Measurements from ENCODE around the gene QPRT.

QPRT gene

GRCh38 chr16:29656688-29657523, 22.1 kb upstream of the QPRT start:
- DNase-seq, result no peak
- H2AFZ ChIP-seq (ENCODE audit: low read length), result no peak overlapping the region

GRCh38 chr16:29658705-29659104, 20.3 kb upstream of the QPRT start:
- Histone ChIP-seq H3K4me1 (ENCODE audit: low read length) (peaks cover 16% of the 10 kb centered on the region; the same call in 1 of the 2 replicates), H4K20me1 (ENCODE audit: insufficient read depth, low read length) (no peaks in the 10 kb centered on the region), H3K4me2 (ENCODE audit: low read depth, low read length) (no peak overlapping the region), H3K4me3 (ENCODE audit: low read length) (no peak overlapping the region), H3K27me3 (replicated peaks; ENCODE audit: insufficient read depth, low read length) (no peaks in the 10 kb centered on the region), H3F3A (ENCODE audit: insufficient read depth, low read length) (peaks cover 5% of the 10 kb centered on the region; the same call in 1 of the 2 replicates), H3K9me3 (replicated peaks; ENCODE audit: insufficient read depth, low read length) (no peaks in the 10 kb centered on the region), H3K9me2 (replicated peaks; ENCODE audit: insufficient read depth, low read length) (no peaks in the 10 kb centered on the region), H3K27ac (ENCODE audit: low read length) (no peak overlapping the region), H3K9ac (ENCODE audit: low read length) (no peak overlapping the region), H3K79me2 (ENCODE audit: low read length) (no peaks in the 10 kb centered on the region), H3K36me3 (replicated peaks; ENCODE audit: insufficient read depth, low read length) (no peaks in the 10 kb centered on the region), H2AFZ (ENCODE audit: low read length) (no peak overlapping the region)
- no peak for DNase-seq
- TF ChIP-seq EZH2 (optimal IDR thresholded peaks at IDR 0.05; ENCODE audit: low read depth, low read length) (no peak), CTCF (IDR thresholded peaks at IDR 0.05; ENCODE audit: low read length) (no peak), EZH2phosphoT487 (IDR thresholded peaks at IDR 0.05; ENCODE audit: low read length) (no peak)

More at GRCh38 chr16:29656688-29657523, 22.1 kb upstream of the QPRT start:
- Histone ChIP-seq H3K9me3 (replicated peaks; ENCODE audit: insufficient read depth, low read length) (no peaks in the 10 kb centered on the region), H3K4me2 (ENCODE audit: low read depth, low read length) (no peak overlapping the region), H3K4me1 (ENCODE audit: low read length) (peaks cover 7% of the 10 kb centered on the region; the same call in 1 of the 2 replicates), H3K36me3 (replicated peaks; ENCODE audit: insufficient read depth, low read length) (no peaks in the 10 kb centered on the region), H3K9me2 (replicated peaks; ENCODE audit: insufficient read depth, low read length) (no peaks in the 10 kb centered on the region), H3K79me2 (ENCODE audit: low read length) (no peaks in the 10 kb centered on the region), H3K27me3 (replicated peaks; ENCODE audit: insufficient read depth, low read length) (no peaks in the 10 kb centered on the region), H3F3A (ENCODE audit: insufficient read depth, low read length) (peaks cover 4% of the 10 kb centered on the region; the same call in 1 of the 2 replicates), H4K20me1 (ENCODE audit: insufficient read depth, low read length) (no peaks in the 10 kb centered on the region), H3K4me3 (ENCODE audit: low read length) (no peak overlapping the region), H3K27ac (ENCODE audit: low read length) (no peak overlapping the region), H3K9ac (ENCODE audit: low read length) (no peak overlapping the region)
- no peak for TF ChIP-seq CTCF (IDR thresholded peaks at IDR 0.05; ENCODE audit: low read length)
- no peak for TF ChIP-seq EZH2 (optimal IDR thresholded peaks at IDR 0.05; ENCODE audit: low read depth, low read length)
- TF ChIP-seq EZH2phosphoT487 (IDR thresholded peaks at IDR 0.05; ENCODE audit: low read length), result no peak

DNA sequence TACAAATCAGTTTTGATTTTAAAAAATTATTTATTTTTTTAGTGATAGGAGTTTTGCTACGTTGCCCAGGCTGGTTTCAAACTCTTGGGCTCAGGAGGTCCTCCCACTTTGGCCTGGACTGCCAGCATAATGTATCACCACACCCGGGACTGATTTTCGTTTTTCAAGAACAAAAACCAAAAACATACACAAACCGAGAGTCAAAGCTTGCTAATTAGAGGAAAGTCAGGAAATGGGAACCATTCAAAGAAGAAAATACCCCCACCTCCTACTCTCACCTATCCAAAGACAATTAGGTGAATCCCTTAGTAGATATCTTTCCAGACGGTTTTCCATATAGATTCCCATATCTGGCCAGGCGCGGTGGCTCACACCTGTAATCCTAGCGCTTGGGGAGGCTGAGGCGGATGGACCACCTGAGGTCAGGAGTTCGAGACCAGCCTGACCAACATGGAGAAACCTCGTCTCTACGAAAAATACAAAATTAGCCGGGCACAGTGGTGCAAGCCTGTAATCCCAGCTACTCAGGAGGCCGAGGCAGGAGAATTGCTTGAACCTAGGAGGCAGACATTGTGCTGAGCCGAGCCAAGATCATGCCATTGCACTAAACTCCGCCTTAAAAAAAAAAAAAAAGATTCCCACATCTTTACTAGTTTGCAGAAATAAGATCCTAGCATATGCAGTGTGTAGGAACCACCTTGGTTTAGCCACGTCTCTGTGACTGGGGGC, 16.8 kb upstream of the QPRT start:
- Histone ChIP-seq H3K9me3 (replicated peaks; ENCODE audit: insufficient read depth, low read length) (no peaks in the 10 kb centered on the region), H3K4me3 (ENCODE audit: low read length) (no peak overlapping the region), H3K27ac (ENCODE audit: low read length) (no peak overlapping the region), H3K9me2 (replicated peaks; ENCODE audit: insufficient read depth, low read length) (no peaks in the 10 kb centered on the region), H3F3A (ENCODE audit: insufficient read depth, low read length) (peaks cover 5% of the 10 kb centered on the region; the same call in 1 of the 2 replicates), H2AFZ (ENCODE audit: low read length) (no peak overlapping the region), H3K9ac (ENCODE audit: low read length) (no peak overlapping the region), H3K27me3 (replicated peaks; ENCODE audit: insufficient read depth, low read length) (no peaks in the 10 kb centered on the region), H3K36me3 (replicated peaks; ENCODE audit: insufficient read depth, low read length) (no peaks in the 10 kb centered on the region), H3K79me2 (ENCODE audit: low read length) (no peaks in the 10 kb centered on the region), H3K4me1 (ENCODE audit: low read length) (peaks cover 16% of the 10 kb centered on the region; the same call in 1 of the 2 replicates), H3K4me2 (ENCODE audit: low read depth, low read length) (peak overlapping the region; percentile 28), H4K20me1 (ENCODE audit: insufficient read depth, low read length) (no peaks in the 10 kb centered on the region)
- TF ChIP-seq EZH2 (optimal IDR thresholded peaks at IDR 0.05; ENCODE audit: low read depth, low read length) (no peak), CTCF (IDR thresholded peaks at IDR 0.05; ENCODE audit: low read length) (no peak), EZH2phosphoT487 (IDR thresholded peaks at IDR 0.05; ENCODE audit: low read length) (no peak)
- peak; percentile 33 for DNase-seq
